ENCODE data around the gene DNAJC21.
"Not testable (repeated sequence)": the region's sequence is repeated elsewhere in the genome, so short reads cannot be mapped to it uniquely, and the experiment has no call there.

GRCh38 chr5:34923256-34923655, 6.1 kb upstream of the DNAJC21 start:
- TF ChIP-seq CTCF (conservative IDR thresholded peaks at IDR 0.05; ENCODE audit: low read length); EZH2phosphoT487 (IDR thresholded peaks at IDR 0.05; ENCODE audit: borderline replicate concordance): not testable (repeated sequence)

Measured in Loucy (cell line).